Osteocyte (in vitro differentiated cells): ENCODE data around the gene FLACC1. TPM values are rescaled to one million over a fixed set of nuclear protein-coding genes. Genes with fewer than 3 reads are reported as not detected.

Experiments
- DNase-seq: peaks from one replicate; pipeline ENCODE4 v3.0.0; 2021; ENCODE audit warnings: mixed read lengths; ENCODE audit not compliant: unreplicated experiment; ENCODE audit errors: extremely low spot score
- H3K27ac Mint-ChIP-seq: one replicate; pipeline ENCODE4 v1.8.0; 2021; ENCODE audit warnings: mild to moderate bottlenecking, mixed read lengths; ENCODE audit not compliant: unreplicated experiment
- H3K27me3 Mint-ChIP-seq: one replicate; pipeline ENCODE4 v1.8.0; 2021; ENCODE audit warnings: mixed read lengths; ENCODE audit not compliant: unreplicated experiment
- H3K36me3 Mint-ChIP-seq: one replicate; pipeline ENCODE4 v1.8.0; 2021; ENCODE audit warnings: mixed read lengths; ENCODE audit not compliant: unreplicated experiment
- H3K4me1 Mint-ChIP-seq: one replicate; pipeline ENCODE4 v1.8.0; 2021; ENCODE audit warnings: mixed read lengths; ENCODE audit not compliant: unreplicated experiment
- H3K4me3 Mint-ChIP-seq: one replicate; pipeline ENCODE4 v1.8.0; 2021; ENCODE audit warnings: mild to moderate bottlenecking, moderate library complexity, mixed read lengths; ENCODE audit not compliant: unreplicated experiment
- H3K9me3 Mint-ChIP-seq: one replicate; pipeline ENCODE4 v1.8.0; 2021; ENCODE audit warnings: mixed read lengths; ENCODE audit not compliant: unreplicated experiment
- total RNA-seq: library from RNA; stranded (reverse); gene quantifications from 2 replicates; pipeline ENCODE4 v1.2.1, GENCODE V29; 2021
- TF ChIP-seq, protein P1 (sequence below): fragments of 200-600 bp; sonication (generic); IDR thresholded peaks from 2 replicates; pipeline ENCODE4 v1.5.0; 2021; ENCODE audit warnings: antibody characterized with exemption, mild to moderate bottlenecking, moderate library complexity

The FLACC1 gene
- total RNA-seq, 1 donor from 2014 or later, result 2.1 TPM

DNA sequence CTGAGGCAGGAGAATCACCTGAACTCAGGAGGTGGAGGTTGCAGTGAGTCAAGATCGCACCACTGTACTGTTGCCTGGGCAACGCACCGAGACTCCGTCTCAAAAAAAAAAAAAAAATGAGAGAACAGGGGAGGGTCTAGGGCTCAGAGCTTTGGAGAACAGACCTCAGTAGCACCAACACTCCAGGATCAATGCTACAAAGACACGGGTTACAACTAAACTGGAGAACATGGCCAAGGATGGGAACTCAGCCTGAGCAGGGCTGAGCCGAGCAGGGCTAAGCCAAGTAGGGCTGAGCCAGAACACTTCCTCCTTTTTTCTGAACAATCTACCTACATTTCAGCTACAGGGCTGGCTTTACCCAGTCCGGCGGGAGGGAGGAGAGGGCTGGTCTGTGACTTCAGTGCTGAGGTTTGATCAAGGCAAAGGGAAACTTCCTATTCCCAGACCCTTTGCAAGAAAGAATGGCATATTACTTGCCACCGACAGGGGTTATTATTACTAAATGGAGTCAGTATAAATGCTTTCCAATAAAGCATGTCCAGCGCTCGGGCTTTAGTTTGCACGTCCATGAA is 99.7 kb downstream of the FLACC1 start:
- H3K4me3 Mint-ChIP-seq, result peak overlapping the region; percentile 96
- no peaks in the 10 kb centered on the region for H3K9me3 Mint-ChIP-seq
- TF ChIP-seq, protein P1, sequence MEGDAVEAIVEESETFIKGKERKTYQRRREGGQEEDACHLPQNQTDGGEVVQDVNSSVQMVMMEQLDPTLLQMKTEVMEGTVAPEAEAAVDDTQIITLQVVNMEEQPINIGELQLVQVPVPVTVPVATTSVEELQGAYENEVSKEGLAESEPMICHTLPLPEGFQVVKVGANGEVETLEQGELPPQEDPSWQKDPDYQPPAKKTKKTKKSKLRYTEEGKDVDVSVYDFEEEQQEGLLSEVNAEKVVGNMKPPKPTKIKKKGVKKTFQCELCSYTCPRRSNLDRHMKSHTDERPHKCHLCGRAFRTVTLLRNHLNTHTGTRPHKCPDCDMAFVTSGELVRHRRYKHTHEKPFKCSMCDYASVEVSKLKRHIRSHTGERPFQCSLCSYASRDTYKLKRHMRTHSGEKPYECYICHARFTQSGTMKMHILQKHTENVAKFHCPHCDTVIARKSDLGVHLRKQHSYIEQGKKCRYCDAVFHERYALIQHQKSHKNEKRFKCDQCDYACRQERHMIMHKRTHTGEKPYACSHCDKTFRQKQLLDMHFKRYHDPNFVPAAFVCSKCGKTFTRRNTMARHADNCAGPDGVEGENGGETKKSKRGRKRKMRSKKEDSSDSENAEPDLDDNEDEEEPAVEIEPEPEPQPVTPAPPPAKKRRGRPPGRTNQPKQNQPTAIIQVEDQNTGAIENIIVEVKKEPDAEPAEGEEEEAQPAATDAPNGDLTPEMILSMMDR, result no peak
- H3K36me3 Mint-ChIP-seq, result no peaks in the 10 kb centered on the region
- peaks cover 32% of the 10 kb centered on the region for H3K4me1 Mint-ChIP-seq
- H3K27me3 Mint-ChIP-seq, result no peaks in the 10 kb centered on the region
- DNase-seq, result no peak
- H3K27ac Mint-ChIP-seq, result peak overlapping the region; percentile 100

DNA sequence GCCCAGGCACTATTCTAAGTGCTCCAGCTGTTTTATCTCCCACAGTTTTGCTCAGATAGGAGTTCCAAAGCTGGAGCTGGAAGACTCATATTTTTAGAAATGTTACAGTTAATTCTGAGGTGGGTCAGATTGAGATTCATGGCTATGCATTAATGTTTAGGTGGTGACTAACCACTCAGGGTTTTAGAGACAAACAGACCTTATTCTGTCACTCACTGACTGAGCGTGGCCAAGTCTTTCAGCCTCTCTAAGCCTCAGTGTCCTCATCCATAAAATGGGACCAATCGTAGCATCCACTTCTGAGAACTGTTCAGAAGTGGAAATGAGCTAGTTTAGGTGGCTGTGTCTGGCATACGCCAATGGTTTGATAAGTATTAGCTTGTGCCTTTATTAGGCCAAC is 101.1 kb downstream of the FLACC1 start:
- H3K9me3 Mint-ChIP-seq, result no peaks in the 10 kb centered on the region
- peaks cover 24% of the 10 kb centered on the region for H3K4me1 Mint-ChIP-seq
- H3K27me3 Mint-ChIP-seq, result no peaks in the 10 kb centered on the region
- TF ChIP-seq, protein P1, result no peak
- H3K36me3 Mint-ChIP-seq, result no peaks in the 10 kb centered on the region
- no peak overlapping the region for H3K27ac Mint-ChIP-seq
- no peak for DNase-seq
- no peak overlapping the region for H3K4me3 Mint-ChIP-seq

DNA sequence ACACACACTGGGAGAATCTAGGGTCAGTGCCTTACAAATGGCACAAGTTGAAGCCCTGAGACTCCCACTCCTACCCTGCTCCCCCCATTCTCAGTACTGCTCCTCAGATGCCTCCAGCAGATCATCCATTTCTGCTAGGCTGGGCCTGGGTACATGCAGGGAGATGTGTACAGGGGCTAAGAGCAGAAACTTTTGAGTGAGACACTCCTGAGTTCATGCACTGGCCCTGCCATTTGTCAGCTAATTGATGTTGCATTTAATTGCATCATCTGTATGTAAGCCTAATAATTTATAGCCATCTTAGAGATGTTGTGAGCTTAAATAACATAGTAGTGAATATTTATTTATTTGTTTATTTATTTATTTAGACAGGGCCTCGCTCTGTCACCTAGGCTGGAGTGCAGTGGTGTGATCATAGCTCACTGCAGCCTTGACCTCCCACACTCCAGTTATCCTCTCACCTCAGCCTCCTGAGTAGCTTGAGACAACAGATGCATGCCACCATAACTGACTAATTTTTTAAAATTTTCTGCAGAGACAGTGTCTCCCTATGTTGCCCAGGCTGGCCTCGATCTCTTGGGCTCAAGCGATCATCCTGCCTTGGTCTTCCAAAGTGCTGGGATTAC is 101.6 kb downstream of the FLACC1 start:
- Mint-ChIP-seq H3K36me3 (no peaks in the 10 kb centered on the region), H3K9me3 (no peaks in the 10 kb centered on the region), H3K27ac (no peak overlapping the region), H3K4me3 (no peak overlapping the region), H3K27me3 (no peaks in the 10 kb centered on the region), H3K4me1 (peaks cover 21% of the 10 kb centered on the region)
- TF ChIP-seq, protein P1, result no peak
- no peak for DNase-seq

DNA sequence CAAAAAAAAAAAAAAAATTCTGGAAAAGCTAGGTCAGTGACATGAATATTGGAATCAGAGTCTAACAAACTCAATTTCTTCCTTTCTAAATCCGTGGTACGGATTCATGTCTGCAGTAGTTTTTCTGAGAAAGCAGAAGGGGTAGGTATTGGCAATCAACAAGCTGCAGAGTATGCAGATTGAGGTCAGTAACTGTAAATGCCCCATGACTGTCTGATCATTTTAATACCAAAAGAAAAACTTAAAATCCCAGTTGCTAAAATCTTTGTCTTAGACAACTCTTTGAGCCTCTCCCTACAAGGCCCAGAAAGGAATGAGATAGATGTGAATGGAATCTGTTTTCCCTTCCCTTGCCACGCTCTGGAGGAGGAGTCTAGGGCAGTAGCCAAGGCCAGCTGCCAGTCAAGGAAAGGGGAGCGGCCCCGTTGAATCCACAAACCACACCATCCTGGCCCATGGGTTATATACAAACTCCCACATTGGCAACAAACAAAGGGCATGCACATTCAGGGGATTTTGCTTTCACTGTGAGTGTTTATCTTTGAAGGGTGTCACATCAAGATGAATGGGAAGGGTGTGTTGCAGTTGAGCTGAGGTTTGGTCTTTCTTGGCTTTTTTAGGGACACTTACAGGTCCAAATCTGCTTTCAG is 102.9 kb downstream of the FLACC1 start:
- Mint-ChIP-seq H3K9me3 (no peaks in the 10 kb centered on the region), H3K36me3 (no peaks in the 10 kb centered on the region), H3K4me3 (no peak overlapping the region), H3K27me3 (no peaks in the 10 kb centered on the region), H3K4me1 (peaks cover 16% of the 10 kb centered on the region), H3K27ac (no peak overlapping the region)
- DNase-seq, result no peak
- TF ChIP-seq, protein P1, result no peak

DNA sequence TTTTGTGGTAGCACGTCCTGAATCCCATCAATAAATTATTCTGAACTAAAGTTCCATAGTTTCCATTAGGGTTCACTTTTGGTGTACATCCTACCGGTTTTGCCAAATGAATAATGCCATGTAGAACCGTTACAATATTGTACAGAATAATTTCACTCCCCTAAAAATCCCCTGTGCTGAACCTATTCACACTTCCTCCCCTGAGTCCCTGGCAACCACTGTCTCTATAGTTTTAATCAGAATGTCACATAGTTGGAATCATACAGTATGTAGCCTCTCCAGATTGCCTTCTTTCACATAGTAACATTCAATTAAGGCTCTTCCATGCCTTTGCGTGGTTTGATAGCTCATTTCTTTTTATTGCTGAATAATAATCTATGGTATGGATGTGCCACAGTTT is 106.4 kb downstream of the FLACC1 start:
- Mint-ChIP-seq H3K27ac (no peak overlapping the region), H3K4me1 (no peaks in the 10 kb centered on the region), H3K9me3 (no peaks in the 10 kb centered on the region), H3K4me3 (no peak overlapping the region), H3K36me3 (no peaks in the 10 kb centered on the region), H3K27me3 (no peaks in the 10 kb centered on the region)
- DNase-seq, result no peak
- TF ChIP-seq, protein P1, result no peak
